Neural cell (in vitro differentiated cells): ENCODE results near the gene MYCBP.

Experiments used
- CTCF ChIP-seq: fragments of 450-650 bp; IDR thresholded peaks from 2 replicates; pipeline ENCODE4 v1.5.1; 2014; ENCODE audit warnings: antibody characterized with exemption, mild to moderate bottlenecking, moderate library complexity; ENCODE audit not compliant: poor library complexity, severe bottlenecking
- EP300 ChIP-seq: fragments of 450-650 bp; conservative IDR thresholded peaks from 2 replicates; pipeline ENCODE4 v1.6.1; 2014; ENCODE audit warnings: antibody characterized with exemption, mild to moderate bottlenecking, moderate library complexity; ENCODE audit not compliant: poor library complexity, severe bottlenecking
- EZH2 ChIP-seq: fragments of 200-600, 300-800 bp; shearing (Covaris generic), sonication (generic); IDR thresholded peaks from 2 replicates; pipeline ENCODE4 v1.6.1; 2014; ENCODE audit warnings: antibody characterized with exemption, low read length, borderline replicate concordance, mild to moderate bottlenecking; ENCODE audit not compliant: insufficient read depth, poor library complexity, severe bottlenecking
- POLR2AphosphoS5 ChIP-seq: IDR thresholded peaks from 2 replicates; pipeline ENCODE4 v1.6.1; 2012
- RAD21 ChIP-seq: fragments of 450-650 bp; conservative IDR thresholded peaks from 2 replicates; pipeline ENCODE4 v1.6.1; 2014; ENCODE audit warnings: antibody characterized with exemption, mild to moderate bottlenecking, moderate library complexity
- SMC3 ChIP-seq: fragments of 450-650 bp; conservative IDR thresholded peaks from 2 replicates; pipeline ENCODE4 v1.6.1; 2014; ENCODE audit warnings: antibody characterized with exemption, mild to moderate bottlenecking, moderate library complexity; ENCODE audit not compliant: poor library complexity
- TAF1 ChIP-seq: IDR thresholded peaks from 2 replicates; pipeline ENCODE4 v1.6.1; 2012; ENCODE audit warnings: low read depth

GRCh38 chr1:38908821-38909220 is 35.7 kb upstream of the MYCBP start:
- TF ChIP-seq CTCF: no peak
- no peak for TF ChIP-seq RAD21
- TF ChIP-seq POLR2AphosphoS5: no peak
- no peak for TF ChIP-seq EP300
- TF ChIP-seq SMC3: no peak
- no peak for TF ChIP-seq EZH2
- no peak for TF ChIP-seq TAF1
